MM.1S (cell line): Measurements from ENCODE around the gene GDPGP1.

Experiments
- EZH2 ChIP-seq: fragments of 300-600 bp; sonication (generic); optimal IDR thresholded peaks from 2 replicates; pipeline ENCODE3; 2017; ENCODE audit warnings: low read depth, mild to moderate bottlenecking, antibody characterized with exemption, low read length, mixed read lengths
- EZH2phosphoT487 ChIP-seq: fragments of 300-600 bp; sonication (generic); IDR thresholded peaks from 2 replicates; pipeline ENCODE4 v1.6.1; 2018; ENCODE audit warnings: antibody characterized with exemption, low read length
- TF ChIP-seq, protein P1 (sequence below): fragments of 300-600 bp; sonication (generic); IDR thresholded peaks from 2 replicates; pipeline ENCODE4 v1.5.1; 2016; ENCODE audit warnings: antibody characterized with exemption, low read length, mixed read lengths

GRCh38 chr15:90207252-90207651, 26.8 kb upstream of the GDPGP1 start:
- TF ChIP-seq EZH2 (no peak), EZH2phosphoT487 (no peak)
- TF ChIP-seq, protein P1, sequence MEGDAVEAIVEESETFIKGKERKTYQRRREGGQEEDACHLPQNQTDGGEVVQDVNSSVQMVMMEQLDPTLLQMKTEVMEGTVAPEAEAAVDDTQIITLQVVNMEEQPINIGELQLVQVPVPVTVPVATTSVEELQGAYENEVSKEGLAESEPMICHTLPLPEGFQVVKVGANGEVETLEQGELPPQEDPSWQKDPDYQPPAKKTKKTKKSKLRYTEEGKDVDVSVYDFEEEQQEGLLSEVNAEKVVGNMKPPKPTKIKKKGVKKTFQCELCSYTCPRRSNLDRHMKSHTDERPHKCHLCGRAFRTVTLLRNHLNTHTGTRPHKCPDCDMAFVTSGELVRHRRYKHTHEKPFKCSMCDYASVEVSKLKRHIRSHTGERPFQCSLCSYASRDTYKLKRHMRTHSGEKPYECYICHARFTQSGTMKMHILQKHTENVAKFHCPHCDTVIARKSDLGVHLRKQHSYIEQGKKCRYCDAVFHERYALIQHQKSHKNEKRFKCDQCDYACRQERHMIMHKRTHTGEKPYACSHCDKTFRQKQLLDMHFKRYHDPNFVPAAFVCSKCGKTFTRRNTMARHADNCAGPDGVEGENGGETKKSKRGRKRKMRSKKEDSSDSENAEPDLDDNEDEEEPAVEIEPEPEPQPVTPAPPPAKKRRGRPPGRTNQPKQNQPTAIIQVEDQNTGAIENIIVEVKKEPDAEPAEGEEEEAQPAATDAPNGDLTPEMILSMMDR: no peak
